HG03095 (cell line): Measurements from ENCODE around the gene IFNAR1.

ENCODE experiments used
- ATAC-seq: cut with Tn5 transposase; IDR thresholded peaks from one replicate; pipeline ENCODE4 v1.9.1; 2021; ENCODE audit warnings: moderate library complexity; ENCODE audit not compliant: unreplicated experiment

The IFNAR1 gene

DNA sequence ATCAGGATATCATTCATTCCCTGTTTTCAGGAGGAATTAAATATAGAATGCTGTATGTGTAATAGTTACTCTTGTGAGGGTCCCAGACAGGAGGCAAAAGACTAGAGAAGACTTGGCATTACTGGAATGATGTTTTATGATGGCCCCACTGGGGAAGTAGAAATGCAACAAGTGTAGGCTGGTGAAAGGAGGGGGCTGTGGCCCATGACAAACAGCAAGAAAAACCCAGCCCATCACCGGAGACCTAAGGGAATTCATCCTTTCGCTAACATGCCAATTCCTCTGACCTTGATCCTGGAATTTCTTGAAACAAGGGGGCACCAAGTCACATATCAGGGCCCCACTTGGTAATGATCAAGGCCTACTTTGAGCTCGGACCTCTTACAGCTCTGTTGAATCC lies 72.9 kb downstream of the IFNAR1 start:
- no peak for ATAC-seq

DNA sequence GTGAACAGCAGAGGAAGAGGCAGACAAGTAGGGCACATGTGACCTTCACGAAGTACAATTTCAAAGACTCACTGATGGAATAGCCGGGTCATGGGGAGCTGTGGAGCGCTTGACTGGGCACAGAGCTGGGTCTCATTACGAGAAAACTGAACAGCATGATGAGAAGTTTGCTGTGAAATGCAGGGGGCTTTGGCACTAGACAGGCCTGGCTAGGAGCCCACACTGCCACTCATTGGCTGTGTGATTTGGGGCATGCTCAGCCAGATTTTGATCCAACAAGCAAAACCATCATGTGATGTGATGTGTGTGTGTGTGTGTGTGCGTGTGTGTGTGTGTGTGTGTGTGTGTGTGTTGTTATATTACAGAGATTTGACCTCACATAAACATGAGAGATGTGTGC lies 73.6 kb downstream of the IFNAR1 start:
- ATAC-seq: no peak

DNA sequence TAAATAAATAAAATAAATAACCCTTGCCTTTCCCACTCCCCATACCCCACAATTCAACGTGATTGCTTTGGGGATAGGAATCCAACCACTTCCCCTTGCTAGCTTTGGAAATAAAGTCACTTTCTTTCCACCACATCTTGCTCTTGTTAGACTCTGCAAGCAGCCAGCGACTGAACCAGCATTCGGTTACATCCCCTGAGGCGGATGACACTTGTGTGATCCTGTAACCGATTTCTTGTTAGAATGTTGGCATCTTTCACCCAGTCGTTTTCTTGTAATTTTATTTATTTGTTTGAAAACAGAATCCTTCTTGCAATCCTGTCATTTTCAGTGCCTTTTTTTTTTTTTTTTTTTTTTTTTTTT lies 76.8 kb downstream of the IFNAR1 start:
- no peak for ATAC-seq

DNA sequence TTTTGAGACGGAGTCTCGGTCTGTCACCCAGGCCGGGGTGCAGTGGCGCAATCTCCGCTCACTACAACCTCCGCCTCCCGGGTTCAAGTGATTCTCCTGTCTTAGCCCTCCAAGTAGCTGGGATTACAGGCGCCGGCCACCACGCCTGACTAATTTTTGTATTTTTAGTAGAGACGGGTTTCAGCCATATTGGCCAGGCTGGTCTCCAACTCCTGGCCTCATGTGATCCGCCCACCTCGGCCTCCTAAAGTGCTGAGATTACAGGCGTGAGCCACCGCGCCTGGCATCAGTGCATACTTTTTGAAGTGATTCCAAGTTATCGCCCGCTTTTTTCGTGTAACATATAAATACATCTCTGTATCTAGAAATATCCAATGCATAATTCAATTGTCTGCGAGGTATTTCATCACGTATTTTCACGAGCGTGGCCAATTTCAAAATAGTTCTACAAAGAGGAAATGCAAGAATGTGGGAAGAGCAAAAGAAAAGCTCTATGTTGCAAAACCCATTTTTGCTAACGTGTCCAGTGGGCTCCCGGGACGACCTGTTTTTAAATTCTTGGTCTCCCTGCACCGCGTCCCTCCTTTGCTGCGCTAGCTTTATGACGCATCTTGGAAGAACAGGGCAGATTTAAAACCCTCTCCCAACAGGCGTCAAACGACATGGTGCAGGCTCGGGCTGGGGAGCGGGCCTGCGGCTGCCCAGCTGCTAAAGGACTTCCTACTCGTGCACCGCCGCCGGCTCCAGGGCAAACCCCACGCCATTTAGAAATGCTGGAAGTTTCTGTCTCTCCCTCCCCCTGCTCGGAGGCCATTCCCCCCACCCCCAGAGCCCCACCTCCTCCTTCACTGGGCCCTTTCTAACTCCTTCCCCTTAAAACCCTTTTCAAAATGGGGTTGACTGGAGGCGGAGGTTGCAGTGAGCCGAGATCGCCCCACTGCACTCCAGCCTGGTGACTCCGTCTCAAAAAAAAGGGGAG lies 77.5 kb downstream of the IFNAR1 start:
- ATAC-seq: no peak

DNA sequence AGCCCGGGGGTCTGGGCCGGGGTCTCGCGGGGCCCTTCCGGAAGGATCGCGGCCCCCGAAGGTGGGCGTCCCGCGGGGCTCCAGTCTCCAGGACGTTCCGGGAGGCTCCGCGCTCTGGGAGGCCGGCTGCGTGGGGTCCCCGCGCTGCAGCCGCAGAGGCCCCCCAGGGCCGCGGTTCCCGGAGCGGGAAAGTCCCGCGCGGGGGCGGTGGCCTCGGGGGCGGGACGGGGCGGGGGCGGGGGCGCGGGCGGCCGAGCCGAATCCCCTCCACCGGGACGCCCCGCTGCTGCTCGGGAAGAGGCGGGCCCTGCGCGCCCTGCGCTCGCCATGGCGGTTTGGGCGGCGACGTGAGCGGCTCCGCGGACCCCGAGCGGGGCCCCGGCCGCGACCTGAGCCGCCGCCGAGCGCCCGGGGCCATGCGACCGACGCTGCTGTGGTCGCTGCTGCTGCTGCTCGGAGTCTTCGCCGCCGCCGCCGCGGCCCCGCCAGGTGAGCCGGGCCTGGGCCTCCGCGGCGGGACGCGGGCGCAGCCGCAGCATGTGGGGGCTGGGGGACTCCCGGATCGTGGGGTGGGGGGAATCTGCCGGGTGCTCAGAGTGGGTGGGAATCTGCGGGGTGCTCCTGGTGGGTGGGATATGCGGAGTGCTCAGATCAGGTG lies 78.5 kb downstream of the IFNAR1 start, which contains the start of gene IFNGR2:
TSS of gene IFNGR2 (plus strand) at position 286 of the 658 bp plus-strand sequence. CDS start at position 417, 131 bp downstream.
- ATAC-seq: no peak

DNA sequence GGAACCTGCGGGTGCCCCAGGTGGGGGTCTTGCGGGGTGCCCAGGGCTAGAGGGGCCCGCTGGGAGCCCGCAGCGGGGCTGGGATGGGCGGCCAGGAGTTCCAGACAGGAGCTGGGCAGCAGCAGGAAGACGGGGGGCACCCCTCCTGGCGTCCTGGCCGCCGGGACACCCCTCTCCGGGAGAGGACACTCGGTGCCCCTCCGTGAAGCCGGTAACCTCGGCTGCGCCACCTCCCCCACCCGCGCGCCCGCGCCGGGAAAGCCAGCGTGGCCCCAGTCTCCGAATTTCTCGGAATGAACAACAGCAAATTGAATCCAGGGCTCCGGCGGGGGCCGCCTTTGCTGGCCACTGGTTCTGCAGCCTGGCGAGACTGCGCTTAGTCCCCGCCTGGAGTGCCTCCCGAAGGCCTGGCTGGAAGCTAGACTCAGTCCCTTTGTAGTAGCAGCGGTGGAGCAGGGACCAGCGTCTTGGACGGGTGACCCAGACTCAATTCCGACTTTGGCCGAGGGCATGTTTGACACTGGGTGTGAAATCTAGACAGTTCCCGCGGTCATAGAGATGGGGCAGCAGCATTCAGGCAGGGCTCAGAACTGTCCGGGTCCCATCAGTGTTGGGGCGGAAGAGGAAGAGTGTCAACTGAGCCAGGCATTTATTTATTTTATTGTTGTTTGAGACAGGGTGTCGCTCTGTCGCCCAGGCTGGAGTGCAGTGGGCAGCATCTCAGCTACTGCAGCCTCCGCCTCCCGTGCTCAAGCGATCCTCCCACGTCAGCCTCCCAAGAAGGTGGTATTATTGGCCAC lies 79.2 kb downstream of the IFNAR1 start:
- no peak for ATAC-seq

DNA sequence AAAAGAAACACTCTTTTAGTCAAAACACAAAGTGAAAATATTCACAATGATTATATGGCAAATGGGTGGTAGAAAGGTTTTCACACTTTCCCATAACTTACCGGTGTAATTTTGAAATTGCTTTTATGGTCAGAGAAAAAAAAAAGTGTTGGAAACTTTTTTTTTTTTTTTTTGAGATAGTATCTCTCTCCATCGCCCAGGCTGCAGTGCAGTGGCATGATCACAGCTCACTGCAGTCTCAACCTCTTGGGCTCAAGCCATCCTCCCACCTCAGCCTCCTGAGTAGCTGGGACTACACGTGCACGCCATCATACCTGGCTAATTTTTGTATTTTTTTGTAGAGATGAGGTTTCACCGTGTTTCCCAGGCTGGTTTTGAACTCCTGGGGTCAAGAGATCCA lies 81.7 kb downstream of the IFNAR1 start:
- no peak for ATAC-seq
